ENCODE measurements around the gene STIMATE. TPM values are rescaled to one million over a fixed set of nuclear protein-coding genes. Genes with fewer than 3 reads are reported as not detected.

Gene STIMATE
- total and polyA plus RNA-seq, 2 experiments from 2014 or later = 11.2 to 23.6 TPM

- TF ChIP-seq ZNF462 (CRISPR knock-in tag; IDR thresholded peaks at IDR 0.05) (no peak), EZH2 (IDR thresholded peaks at IDR 0.05; ENCODE audit: low read depth, unreplicated experiment) (no peak), JUNB (IDR thresholded peaks at IDR 0.05; ENCODE audit: unreplicated experiment) (no peak), CREB1 (CRISPR knock-in tag; IDR thresholded peaks at IDR 0.05; ENCODE audit: low read depth) (no peak), POLR2AphosphoS5 (IDR thresholded peaks at IDR 0.05; ENCODE audit: low read depth) (no peak), CTCF (conservative IDR thresholded peaks at IDR 0.05; ENCODE audit: low read depth in 2 of 2) (no peak), NANOG (IDR thresholded peaks at IDR 0.05; ENCODE audit: borderline replicate concordance) (no peak), STAT1 (IDR thresholded peaks at IDR 0.05; ENCODE audit: unreplicated experiment) (no peak)
Observed at GRCh38 chr3:52880474-52880873, 16.9 kb downstream of the STIMATE start (continued).

- no peaks in the 10 kb centered on the region for H3K9me2 ChIP-seq (ENCODE audit: insufficient read depth)
- peaks cover 7% of the 10 kb centered on the region for H3K4me1 ChIP-seq (ENCODE audit: insufficient read depth)
- H3K4me3 ChIP-seq = no peak overlapping the region
- Mint-ChIP-seq H3K4me3 (no peak overlapping the region), H3K4me1 (peaks cover 12% of the 10 kb centered on the region; the same call in 2 of the 3 replicates), H3K27ac (no peak overlapping the region), H3K36me3 (ENCODE audit: low read depth) (peaks cover 6% of the 10 kb centered on the region; the same call in 2 of the 3 replicates), H3K27me3 (ENCODE audit: insufficient read depth, low read depth, poor library complexity) (peaks cover 3% of the 10 kb centered on the region), H3K9me3 (no peaks in the 10 kb centered on the region)
- no peaks in the 10 kb centered on the region for H3K36me3 ChIP-seq (ENCODE audit: insufficient read depth)
- H2AFZ ChIP-seq = no peak overlapping the region
- H4K20me1 ChIP-seq (replicated peaks; ENCODE audit: insufficient read depth) = no peaks in the 10 kb centered on the region; the same call in none of the 2 replicates
- no peak for TF ChIP-seq EZH2phosphoT487 (IDR thresholded peaks at IDR 0.05; ENCODE audit: unreplicated experiment)
- TF ChIP-seq ETS1 (IDR thresholded peaks at IDR 0.05) = no peak
- TF ChIP-seq ZNF331 (CRISPR knock-in tag; IDR thresholded peaks at IDR 0.05; ENCODE audit: low read depth) = no peak
- no peak for TF ChIP-seq REST (IDR thresholded peaks at IDR 0.05; ENCODE audit: unreplicated experiment)
- no peak for TF ChIP-seq CREB1 (CRISPR knock-in tag; IDR thresholded peaks at IDR 0.05; ENCODE audit: low read depth)
- H3K27ac ChIP-seq (ENCODE audit: low read depth) = no peak overlapping the region
- H3F3A ChIP-seq (replicated peaks; ENCODE audit: low read depth) = no peaks in the 10 kb centered on the region
- ATAC-seq (peak; percentile 71), DNase-seq (ENCODE audit: low spot score) (peak; percentile 45)
- no peak overlapping the region for H3K4me2 ChIP-seq
- no peaks in the 10 kb centered on the region for H3K27me3 ChIP-seq (ENCODE audit: insufficient read depth)
- peaks cover 25% of the 10 kb centered on the region for H3K79me2 ChIP-seq (replicated peaks; ENCODE audit: insufficient read depth)
Observed at GRCh38 chr3:52880047-52880446, 17.3 kb downstream of the STIMATE start.

Data from GM23338 (cell line).